BLaER1 (cell line): ENCODE data around the gene PGK2.

Source experiments
- H3K27ac ChIP-seq: shearing (Covaris generic); formaldehyde crosslinking; 2 replicates; pipeline ENCODE4 v1.8.1; 2022
- H3K27me3 ChIP-seq: shearing (Covaris generic); formaldehyde crosslinking; 2 replicates; pipeline ENCODE4 v1.8.1; 2022
- H3K36me3 ChIP-seq: shearing (Covaris generic); formaldehyde crosslinking; 2 replicates; pipeline ENCODE4 v1.8.1; 2022
- H3K4me1 ChIP-seq: shearing (Covaris generic); formaldehyde crosslinking; 2 replicates; pipeline ENCODE4 v1.8.1; 2022
- H3K4me2 ChIP-seq: shearing (Covaris generic); formaldehyde crosslinking; 2 replicates; pipeline ENCODE4 v1.8.1; 2022
- H3K4me3 ChIP-seq: shearing (Covaris generic); formaldehyde crosslinking; 2 replicates; pipeline ENCODE4 v1.8.1; 2022
- H3K9ac ChIP-seq: shearing (Covaris generic); formaldehyde crosslinking; 2 replicates; pipeline ENCODE4 v1.8.1; 2022
- H3K9me3 ChIP-seq: shearing (Covaris generic); formaldehyde crosslinking; 2 replicates; pipeline ENCODE4 v1.8.1; 2022
- H4K20me1 ChIP-seq: shearing (Covaris generic); formaldehyde crosslinking; 2 replicates; pipeline ENCODE4 v1.8.1; 2022
- Cebpa-rat ChIP-seq: shearing (Covaris generic); IDR thresholded peaks from 2 replicates; pipeline ENCODE4 v1.8.1; 2022

The PGK2 gene

GRCh38 chr6:49739423-49739822 is 47.7 kb downstream of the PGK2 start:
- H3K4me1 ChIP-seq = no peaks in the 10 kb centered on the region
- H3K27ac ChIP-seq = no peak overlapping the region
- H3K27me3 ChIP-seq = no peaks in the 10 kb centered on the region
- no peak overlapping the region for H3K9ac ChIP-seq
- H4K20me1 ChIP-seq = no peaks in the 10 kb centered on the region
- no peak overlapping the region for H3K4me2 ChIP-seq
- H3K36me3 ChIP-seq = no peaks in the 10 kb centered on the region
- no peak overlapping the region for H3K4me3 ChIP-seq
- no peaks in the 10 kb centered on the region for H3K9me3 ChIP-seq
- TF ChIP-seq Cebpa-rat = no peak

GRCh38 chr6:49736017-49736508 is 51.0 kb downstream of the PGK2 start:
- H3K9ac ChIP-seq = no peak overlapping the region
- no peaks in the 10 kb centered on the region for H3K9me3 ChIP-seq
- TF ChIP-seq Cebpa-rat = no peak
- H3K4me2 ChIP-seq = no peak overlapping the region
- no peaks in the 10 kb centered on the region for H4K20me1 ChIP-seq
- no peaks in the 10 kb centered on the region for H3K36me3 ChIP-seq
- no peaks in the 10 kb centered on the region for H3K4me1 ChIP-seq
- H3K27me3 ChIP-seq = no peaks in the 10 kb centered on the region
- H3K27ac ChIP-seq = no peak overlapping the region
- no peak overlapping the region for H3K4me3 ChIP-seq
